ENCODE data around the gene TMEFF1.

- no peak for TF ChIP-seq CTCF (conservative IDR thresholded peaks at IDR 0.05)
- no peak for TF ChIP-seq ZFX (IDR thresholded peaks at IDR 0.05)
Measured at GRCh38 chr9:100605405-100605804, 132.5 kb downstream of the TMEFF1 start.

Data from C4-2B (cell line).